COLO668 (cell line): ENCODE measurements around the gene HNRNPA1.
"Not testable (repeated sequence)": the region's sequence is repeated elsewhere in the genome, so short reads cannot be mapped to it uniquely, and the experiment has no call there.

Experiments used
- DNase-seq: peaks from one replicate; lab custom pipeline; 2025; ENCODE audit not compliant: unreplicated experiment; lab: John Stamatoyannopoulos, UW

Gene HNRNPA1

GRCh38 chr12:54280468-54281260 is at the start of gene HNRNPA1:
Gene HNRNPA1 (plus strand): TSS chr12:54280726. CDS start chr12:54280808, 82 bp downstream.
- DNase-seq, result peak; percentile 89

GRCh38 chr12:54231269-54231668 is 49.3 kb upstream of the HNRNPA1 start:
- not testable (repeated sequence) for DNase-seq

- DNase-seq, result no peak
Measured at GRCh38 chr12:54232790-54233189, 47.7 kb upstream of the HNRNPA1 start.

GRCh38 chr12:54238531-54238930 is 42.0 kb upstream of the HNRNPA1 start:
- DNase-seq, result no peak

- no peak for DNase-seq
Measured at GRCh38 chr12:54239620-54240019, 40.9 kb upstream of the HNRNPA1 start.

- DNase-seq, result no peak
Measured at GRCh38 chr12:54240129-54240528, 40.4 kb upstream of the HNRNPA1 start.

- no peak for DNase-seq
Measured at GRCh38 chr12:54240971-54241588, 39.4 kb upstream of the HNRNPA1 start.

- DNase-seq, result no peak
Measured at GRCh38 chr12:54246011-54246641, 34.4 kb upstream of the HNRNPA1 start.

- DNase-seq, result no peak
Measured at GRCh38 chr12:54249489-54249888, 31.0 kb upstream of the HNRNPA1 start.

GRCh38 chr12:54251667-54252284 is 28.8 kb upstream of the HNRNPA1 start:
- peak; percentile 0 for DNase-seq

- DNase-seq, result no peak
Measured at GRCh38 chr12:54253240-54253639, 27.3 kb upstream of the HNRNPA1 start.

- no peak for DNase-seq
Measured at GRCh38 chr12:54257332-54257731, 23.2 kb upstream of the HNRNPA1 start.

- DNase-seq, result no peak
Measured at GRCh38 chr12:54258201-54258681, 22.3 kb upstream of the HNRNPA1 start.

GRCh38 chr12:54259194-54260011 is 21.1 kb upstream of the HNRNPA1 start:
- DNase-seq, result peak; percentile 79

- no peak for DNase-seq
Measured at GRCh38 chr12:54261815-54262402, 18.6 kb upstream of the HNRNPA1 start.

GRCh38 chr12:54262403-54262925 is 18.1 kb upstream of the HNRNPA1 start:
- no peak for DNase-seq

- no peak for DNase-seq
Measured at GRCh38 chr12:54265364-54265812, 15.1 kb upstream of the HNRNPA1 start.

GRCh38 chr12:54266852-54267251 is 13.7 kb upstream of the HNRNPA1 start:
- DNase-seq, result no peak

- no peak for DNase-seq
Measured at GRCh38 chr12:54270345-54270744, 10.2 kb upstream of the HNRNPA1 start.

GRCh38 chr12:54272214-54272613 is 8.3 kb upstream of the HNRNPA1 start:
- no peak for DNase-seq
